Measurements from ENCODE around the gene MVD.

DNA sequence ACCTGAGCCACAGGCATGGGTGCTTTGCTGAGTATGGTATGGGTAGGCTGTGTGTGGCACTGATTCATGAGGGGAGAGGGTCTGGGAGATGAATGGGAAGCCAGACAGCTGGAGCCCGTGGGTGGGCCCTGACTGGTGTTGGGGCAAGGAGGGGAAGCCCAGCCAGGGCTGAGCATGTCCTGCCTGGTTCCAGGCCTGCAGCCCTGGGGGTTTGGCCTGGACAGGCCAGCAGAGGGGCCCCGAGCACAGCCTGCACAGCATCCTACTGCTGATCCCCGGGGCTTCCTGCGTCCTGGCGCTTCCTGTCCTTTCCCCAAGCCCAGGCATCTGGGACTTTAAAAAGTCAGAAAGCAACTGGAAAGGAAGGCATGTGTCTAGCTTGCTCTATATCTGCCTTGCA, 4.6 kb upstream of the MVD start:
- TF ChIP-seq, protein P1, sequence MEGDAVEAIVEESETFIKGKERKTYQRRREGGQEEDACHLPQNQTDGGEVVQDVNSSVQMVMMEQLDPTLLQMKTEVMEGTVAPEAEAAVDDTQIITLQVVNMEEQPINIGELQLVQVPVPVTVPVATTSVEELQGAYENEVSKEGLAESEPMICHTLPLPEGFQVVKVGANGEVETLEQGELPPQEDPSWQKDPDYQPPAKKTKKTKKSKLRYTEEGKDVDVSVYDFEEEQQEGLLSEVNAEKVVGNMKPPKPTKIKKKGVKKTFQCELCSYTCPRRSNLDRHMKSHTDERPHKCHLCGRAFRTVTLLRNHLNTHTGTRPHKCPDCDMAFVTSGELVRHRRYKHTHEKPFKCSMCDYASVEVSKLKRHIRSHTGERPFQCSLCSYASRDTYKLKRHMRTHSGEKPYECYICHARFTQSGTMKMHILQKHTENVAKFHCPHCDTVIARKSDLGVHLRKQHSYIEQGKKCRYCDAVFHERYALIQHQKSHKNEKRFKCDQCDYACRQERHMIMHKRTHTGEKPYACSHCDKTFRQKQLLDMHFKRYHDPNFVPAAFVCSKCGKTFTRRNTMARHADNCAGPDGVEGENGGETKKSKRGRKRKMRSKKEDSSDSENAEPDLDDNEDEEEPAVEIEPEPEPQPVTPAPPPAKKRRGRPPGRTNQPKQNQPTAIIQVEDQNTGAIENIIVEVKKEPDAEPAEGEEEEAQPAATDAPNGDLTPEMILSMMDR (conservative IDR thresholded peaks at IDR 0.05; ENCODE audit: low read depth in 2 of 2), result peak in 1 of 2 experiments; percentile 18; a peak in 1 of 4 replicates
- TF ChIP-seq POLR2AphosphoS5 (IDR thresholded peaks at IDR 0.05; ENCODE audit: low read depth) (no peak), EZH2phosphoT487 (IDR thresholded peaks at IDR 0.05; ENCODE audit: unreplicated experiment) (no peak), EZH2 (IDR thresholded peaks at IDR 0.05; ENCODE audit: low read depth, unreplicated experiment) (no peak), ZNF331 (CRISPR knock-in tag; IDR thresholded peaks at IDR 0.05; ENCODE audit: low read depth) (no peak), CREB1 (CRISPR knock-in tag; IDR thresholded peaks at IDR 0.05; ENCODE audit: low read depth) (no peak), NANOG (IDR thresholded peaks at IDR 0.05; ENCODE audit: borderline replicate concordance) (no peak), JUNB (IDR thresholded peaks at IDR 0.05; ENCODE audit: unreplicated experiment) (no peak)
- TF ChIP-seq, protein P2, sequence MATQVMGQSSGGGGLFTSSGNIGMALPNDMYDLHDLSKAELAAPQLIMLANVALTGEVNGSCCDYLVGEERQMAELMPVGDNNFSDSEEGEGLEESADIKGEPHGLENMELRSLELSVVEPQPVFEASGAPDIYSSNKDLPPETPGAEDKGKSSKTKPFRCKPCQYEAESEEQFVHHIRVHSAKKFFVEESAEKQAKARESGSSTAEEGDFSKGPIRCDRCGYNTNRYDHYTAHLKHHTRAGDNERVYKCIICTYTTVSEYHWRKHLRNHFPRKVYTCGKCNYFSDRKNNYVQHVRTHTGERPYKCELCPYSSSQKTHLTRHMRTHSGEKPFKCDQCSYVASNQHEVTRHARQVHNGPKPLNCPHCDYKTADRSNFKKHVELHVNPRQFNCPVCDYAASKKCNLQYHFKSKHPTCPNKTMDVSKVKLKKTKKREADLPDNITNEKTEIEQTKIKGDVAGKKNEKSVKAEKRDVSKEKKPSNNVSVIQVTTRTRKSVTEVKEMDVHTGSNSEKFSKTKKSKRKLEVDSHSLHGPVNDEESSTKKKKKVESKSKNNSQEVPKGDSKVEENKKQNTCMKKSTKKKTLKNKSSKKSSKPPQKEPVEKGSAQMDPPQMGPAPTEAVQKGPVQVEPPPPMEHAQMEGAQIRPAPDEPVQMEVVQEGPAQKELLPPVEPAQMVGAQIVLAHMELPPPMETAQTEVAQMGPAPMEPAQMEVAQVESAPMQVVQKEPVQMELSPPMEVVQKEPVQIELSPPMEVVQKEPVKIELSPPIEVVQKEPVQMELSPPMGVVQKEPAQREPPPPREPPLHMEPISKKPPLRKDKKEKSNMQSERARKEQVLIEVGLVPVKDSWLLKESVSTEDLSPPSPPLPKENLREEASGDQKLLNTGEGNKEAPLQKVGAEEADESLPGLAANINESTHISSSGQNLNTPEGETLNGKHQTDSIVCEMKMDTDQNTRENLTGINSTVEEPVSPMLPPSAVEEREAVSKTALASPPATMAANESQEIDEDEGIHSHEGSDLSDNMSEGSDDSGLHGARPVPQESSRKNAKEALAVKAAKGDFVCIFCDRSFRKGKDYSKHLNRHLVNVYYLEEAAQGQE (IDR thresholded peaks at IDR 0.05; ENCODE audit: unreplicated experiment), result no peak
- TF ChIP-seq, protein P3, sequence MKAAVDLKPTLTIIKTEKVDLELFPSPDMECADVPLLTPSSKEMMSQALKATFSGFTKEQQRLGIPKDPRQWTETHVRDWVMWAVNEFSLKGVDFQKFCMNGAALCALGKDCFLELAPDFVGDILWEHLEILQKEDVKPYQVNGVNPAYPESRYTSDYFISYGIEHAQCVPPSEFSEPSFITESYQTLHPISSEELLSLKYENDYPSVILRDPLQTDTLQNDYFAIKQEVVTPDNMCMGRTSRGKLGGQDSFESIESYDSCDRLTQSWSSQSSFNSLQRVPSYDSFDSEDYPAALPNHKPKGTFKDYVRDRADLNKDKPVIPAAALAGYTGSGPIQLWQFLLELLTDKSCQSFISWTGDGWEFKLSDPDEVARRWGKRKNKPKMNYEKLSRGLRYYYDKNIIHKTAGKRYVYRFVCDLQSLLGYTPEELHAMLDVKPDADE (IDR thresholded peaks at IDR 0.05), result no peak
- TF ChIP-seq, protein P4, sequence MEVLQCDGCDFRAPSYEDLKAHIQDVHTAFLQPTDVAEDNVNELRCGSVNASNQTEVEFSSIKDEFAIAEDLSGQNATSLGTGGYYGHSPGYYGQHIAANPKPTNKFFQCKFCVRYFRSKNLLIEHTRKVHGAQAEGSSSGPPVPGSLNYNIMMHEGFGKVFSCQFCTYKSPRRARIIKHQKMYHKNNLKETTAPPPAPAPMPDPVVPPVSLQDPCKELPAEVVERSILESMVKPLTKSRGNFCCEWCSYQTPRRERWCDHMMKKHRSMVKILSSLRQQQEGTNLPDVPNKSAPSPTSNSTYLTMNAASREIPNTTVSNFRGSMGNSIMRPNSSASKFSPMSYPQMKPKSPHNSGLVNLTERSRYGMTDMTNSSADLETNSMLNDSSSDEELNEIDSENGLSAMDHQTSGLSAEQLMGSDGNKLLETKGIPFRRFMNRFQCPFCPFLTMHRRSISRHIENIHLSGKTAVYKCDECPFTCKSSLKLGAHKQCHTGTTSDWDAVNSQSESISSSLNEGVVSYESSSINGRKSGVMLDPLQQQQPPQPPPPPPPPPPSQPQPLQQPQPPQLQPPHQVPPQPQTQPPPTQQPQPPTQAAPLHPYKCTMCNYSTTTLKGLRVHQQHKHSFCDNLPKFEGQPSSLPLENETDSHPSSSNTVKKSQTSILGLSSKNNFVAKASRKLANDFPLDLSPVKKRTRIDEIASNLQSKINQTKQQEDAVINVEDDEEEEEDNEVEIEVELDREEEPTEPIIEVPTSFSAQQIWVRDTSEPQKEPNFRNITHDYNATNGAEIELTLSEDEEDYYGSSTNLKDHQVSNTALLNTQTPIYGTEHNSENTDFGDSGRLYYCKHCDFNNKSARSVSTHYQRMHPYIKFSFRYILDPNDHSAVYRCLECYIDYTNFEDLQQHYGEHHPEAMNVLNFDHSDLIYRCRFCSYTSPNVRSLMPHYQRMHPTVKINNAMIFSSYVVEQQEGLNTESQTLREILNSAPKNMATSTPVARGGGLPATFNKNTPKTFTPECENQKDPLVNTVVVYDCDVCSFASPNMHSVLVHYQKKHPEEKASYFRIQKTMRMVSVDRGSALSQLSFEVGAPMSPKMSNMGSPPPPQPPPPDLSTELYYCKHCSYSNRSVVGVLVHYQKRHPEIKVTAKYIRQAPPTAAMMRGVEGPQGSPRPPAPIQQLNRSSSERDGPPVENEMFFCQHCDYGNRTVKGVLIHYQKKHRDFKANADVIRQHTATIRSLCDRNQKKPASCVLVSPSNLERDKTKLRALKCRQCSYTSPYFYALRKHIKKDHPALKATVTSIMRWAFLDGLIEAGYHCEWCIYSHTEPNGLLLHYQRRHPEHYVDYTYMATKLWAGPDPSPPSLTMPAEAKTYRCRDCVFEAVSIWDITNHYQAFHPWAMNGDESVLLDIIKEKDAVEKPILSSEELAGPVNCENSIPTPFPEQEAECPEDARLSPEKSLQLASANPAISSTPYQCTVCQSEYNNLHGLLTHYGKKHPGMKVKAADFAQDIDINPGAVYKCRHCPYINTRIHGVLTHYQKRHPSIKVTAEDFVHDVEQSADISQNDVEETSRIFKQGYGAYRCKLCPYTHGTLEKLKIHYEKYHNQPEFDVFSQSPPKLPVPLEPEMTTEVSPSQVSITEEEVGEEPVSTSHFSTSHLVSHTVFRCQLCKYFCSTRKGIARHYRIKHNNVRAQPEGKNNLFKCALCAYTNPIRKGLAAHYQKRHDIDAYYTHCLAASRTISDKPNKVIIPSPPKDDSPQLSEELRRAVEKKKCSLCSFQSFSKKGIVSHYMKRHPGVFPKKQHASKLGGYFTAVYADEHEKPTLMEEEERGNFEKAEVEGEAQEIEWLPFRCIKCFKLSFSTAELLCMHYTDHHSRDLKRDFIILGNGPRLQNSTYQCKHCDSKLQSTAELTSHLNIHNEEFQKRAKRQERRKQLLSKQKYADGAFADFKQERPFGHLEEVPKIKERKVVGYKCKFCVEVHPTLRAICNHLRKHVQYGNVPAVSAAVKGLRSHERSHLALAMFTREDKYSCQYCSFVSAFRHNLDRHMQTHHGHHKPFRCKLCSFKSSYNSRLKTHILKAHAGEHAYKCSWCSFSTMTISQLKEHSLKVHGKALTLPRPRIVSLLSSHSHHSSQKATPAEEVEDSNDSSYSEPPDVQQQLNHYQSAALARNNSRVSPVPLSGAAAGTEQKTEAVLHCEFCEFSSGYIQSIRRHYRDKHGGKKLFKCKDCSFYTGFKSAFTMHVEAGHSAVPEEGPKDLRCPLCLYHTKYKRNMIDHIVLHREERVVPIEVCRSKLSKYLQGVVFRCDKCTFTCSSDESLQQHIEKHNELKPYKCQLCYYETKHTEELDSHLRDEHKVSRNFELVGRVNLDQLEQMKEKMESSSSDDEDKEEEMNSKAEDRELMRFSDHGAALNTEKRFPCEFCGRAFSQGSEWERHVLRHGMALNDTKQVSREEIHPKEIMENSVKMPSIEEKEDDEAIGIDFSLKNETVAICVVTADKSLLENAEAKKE (CRISPR knock-in tag; IDR thresholded peaks at IDR 0.05), result no peak

Data from GM23338 (cell line).